NCI-H128 (cell line): ENCODE data around the gene BLACAT1.

Source experiments
- DNase-seq: peaks from one replicate; lab custom pipeline; 2025; ENCODE audit not compliant: unreplicated experiment; lab: John Stamatoyannopoulos, UW

BLACAT1 gene

GRCh38 chr1:205455581-205456382, at the start of gene BLACAT1:
TSS of gene BLACAT1 (minus strand) at chr1:205456045.
- DNase-seq = no peak

- DNase-seq = no peak
Observed at GRCh38 chr1:205505076-205505729, 49.4 kb upstream of the BLACAT1 start.

- DNase-seq = peak; percentile 25
Observed at GRCh38 chr1:205504311-205505075, 48.6 kb upstream of the BLACAT1 start, which contains the start of gene CDK18. TSS of gene CDK18 (plus strand) at chr1:205504669. CDS start at chr1:205523168, 18,499 bp downstream.

DNA sequence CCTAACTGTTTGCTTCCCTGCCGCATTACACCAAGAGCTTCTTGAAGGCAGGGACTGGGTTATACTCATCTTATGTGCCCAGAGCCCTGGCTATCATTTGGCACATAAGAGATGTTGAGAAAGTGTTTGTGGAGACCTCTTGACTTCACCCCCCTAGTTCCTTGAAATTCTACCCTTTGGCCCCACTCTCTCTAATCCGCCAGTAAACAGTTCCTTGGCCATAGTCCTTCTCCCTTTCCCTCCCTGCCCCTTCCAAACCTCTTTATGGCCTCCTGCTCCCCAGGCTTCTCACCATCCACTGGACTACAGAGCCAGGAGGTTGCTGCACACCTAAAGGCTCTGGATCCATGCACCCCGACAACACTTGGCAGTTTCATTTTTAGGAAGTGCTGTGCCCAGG, 47.1 kb upstream of the BLACAT1 start:
- no peak for DNase-seq

DNA sequence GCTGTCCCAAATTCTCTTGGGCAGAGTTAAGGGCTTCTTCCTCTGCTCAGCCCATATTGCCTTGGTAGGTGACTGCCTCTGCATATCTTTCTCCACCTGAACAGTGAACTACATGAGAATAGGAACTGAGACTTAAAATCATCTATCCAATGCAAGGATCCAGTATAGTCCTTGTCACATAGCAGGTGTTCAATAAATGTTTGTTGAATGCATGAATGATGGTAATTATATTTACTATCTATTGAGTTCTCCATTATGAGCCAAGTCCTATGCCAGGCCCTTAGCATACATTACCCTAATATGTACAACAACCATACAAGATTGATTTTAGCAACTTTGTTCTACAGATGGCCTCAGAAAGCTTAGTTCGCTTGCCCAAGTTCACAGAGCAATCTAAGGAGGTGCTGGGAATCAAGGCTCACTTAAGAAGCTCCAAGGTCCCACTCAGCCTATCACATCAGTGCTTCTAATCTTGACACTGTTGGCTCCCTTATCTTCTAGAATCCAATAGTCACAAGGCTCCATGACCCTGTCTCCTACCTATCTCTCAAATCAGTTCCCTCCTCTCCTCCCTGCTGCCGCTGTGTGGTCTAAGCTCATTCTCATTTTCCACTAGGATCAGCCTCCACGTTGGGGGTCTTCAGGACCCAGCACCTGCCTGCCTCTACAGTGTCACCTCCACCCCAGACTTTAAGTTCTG, 46.4 kb upstream of the BLACAT1 start:
- no peak for DNase-seq

GRCh38 chr1:205500240-205501233, 44.7 kb upstream of the BLACAT1 start:
- DNase-seq = no peak

- DNase-seq = no peak
Observed at GRCh38 chr1:205499789-205500188, 43.9 kb upstream of the BLACAT1 start.

- no peak for DNase-seq
Observed at GRCh38 chr1:205497351-205497750, 41.5 kb upstream of the BLACAT1 start.

GRCh38 chr1:205496661-205497060, 40.8 kb upstream of the BLACAT1 start:
- no peak for DNase-seq

DNA sequence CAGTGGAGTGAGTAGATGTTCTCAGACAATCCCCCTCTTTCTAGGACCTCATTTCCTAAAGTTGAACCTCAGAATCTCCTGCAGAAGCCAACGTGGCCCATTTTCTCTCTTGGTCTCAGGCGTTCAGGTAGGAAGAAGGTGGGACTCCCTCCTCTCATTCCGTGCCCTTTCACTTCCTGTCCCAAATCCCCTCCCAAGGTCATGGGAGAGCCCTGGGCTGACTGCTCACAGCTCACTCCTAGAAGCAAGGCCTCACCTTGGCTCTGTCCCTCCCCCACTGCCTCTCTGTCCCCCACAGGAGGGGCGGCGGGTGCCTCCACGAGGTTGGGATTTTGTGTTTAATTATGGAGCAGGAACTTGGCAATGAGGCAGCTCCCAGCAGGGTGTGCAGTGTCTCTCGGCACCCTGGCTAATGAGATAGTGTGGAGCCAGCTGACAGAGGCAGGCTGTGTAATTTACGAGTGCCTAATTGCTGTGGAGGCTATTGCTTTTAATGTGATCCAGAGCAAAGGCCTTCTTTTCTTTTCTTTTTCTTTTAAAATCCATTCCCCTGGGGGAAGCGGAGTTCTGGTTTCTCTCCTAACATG, 39.5 kb upstream of the BLACAT1 start:
- DNase-seq = peak; percentile 51

DNA sequence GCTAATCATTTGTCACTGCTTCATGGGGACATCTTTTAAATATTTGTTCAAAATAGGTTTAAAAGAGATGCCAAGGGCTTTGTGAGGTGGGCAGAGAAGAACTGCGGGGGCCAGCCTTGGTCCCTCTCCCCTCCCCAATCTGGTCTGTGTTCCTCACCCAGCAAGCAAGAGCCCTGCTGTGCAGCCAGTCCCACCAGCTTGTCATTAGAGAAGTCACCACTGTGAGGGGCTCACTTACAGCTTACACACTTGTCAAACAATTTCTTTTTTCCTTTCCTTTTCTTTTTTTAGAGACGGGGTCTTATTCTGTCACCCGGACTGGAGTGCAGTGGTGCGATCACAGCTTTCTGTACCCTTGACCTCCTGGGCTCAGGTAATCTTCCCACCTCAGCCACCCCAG, 38.3 kb upstream of the BLACAT1 start:
- no peak for DNase-seq

DNA sequence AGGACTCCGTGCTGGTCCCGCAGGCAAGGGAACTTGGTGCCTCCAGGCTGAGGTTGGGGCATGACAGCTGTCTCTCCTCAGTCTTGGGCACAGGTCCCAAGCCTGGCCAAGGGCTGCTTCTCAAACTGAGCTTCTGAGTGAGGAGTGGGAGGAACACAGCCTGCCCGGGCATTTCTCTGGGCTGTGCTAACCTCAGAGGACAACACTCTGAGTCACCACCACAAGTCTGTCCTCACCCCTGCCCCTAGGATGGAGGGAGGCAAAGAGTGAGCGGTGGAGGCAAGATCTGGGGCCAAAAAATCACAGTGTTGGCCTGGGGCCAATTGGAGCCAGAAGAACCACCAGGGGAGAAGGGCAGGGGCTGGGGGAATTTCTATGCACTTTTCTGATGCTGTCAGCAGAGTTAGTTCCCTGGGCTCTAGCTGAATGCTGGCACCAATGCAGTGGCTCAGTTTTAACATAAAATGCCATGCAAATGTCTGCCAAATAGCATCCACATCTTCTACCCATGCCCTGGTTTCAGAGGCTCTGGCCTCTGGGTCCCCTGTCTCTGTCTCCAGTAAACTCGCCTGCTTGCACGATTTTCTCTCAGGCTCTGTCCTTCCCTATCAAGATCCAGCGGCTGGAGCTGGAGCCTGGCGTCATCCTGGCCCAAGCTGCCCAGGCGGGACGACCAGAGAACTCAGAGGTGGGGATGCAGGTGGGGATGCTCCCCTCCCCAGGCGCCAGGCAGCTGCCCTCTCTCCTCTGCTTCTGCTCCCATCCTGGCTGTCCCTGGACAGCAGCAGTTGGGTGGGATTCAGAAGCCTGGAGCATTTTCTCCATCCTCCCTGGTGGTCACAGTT, 37.6 kb upstream of the BLACAT1 start:
- no peak for DNase-seq

GRCh38 chr1:205492774-205493173, 36.9 kb upstream of the BLACAT1 start:
- DNase-seq = no peak

GRCh38 chr1:205492201-205492667, 36.4 kb upstream of the BLACAT1 start:
- peak; percentile 32 for DNase-seq

DNA sequence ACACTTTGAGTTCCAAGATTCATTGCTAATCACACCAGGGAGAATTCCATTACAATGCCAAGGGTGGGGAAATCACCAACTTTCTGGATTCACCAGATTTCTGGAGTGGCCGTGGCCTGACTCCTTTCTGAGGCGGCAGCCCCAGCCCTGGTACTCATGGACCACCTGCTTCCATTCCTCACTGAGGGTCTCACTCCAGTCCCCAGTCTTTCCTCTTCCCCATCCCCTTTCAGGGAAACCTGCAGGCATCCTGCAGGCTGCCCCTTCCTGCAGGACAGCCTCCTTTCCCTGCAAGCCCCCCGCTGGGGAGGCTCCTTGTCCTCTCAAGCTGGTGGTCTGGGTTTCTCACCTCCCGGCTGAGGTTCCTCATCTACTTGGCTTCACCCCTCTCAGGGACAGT, 35.9 kb upstream of the BLACAT1 start:
- DNase-seq = no peak

GRCh38 chr1:205488074-205488723, 32.4 kb upstream of the BLACAT1 start:
- peak; percentile 37 for DNase-seq

DNA sequence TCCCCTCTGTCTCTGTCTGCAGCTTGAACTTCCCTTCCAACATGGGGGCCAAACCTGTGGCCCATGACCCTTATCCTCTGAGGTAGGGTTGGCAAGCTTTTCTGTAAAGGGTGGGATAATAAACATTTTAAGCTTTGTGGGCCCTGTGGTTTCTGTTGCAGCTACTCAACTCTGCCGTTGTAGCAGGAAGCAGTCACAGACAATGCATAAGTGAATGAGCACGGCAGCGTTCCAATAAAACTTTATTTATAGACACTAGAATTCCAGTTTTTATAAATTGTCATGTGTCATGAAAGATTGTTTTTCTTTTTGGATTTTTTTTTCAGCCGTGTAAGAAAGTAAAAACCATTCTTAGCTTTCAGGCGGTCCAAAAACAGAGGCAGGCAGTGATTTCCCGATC, 30.4 kb upstream of the BLACAT1 start:
- no peak for DNase-seq
